GM18507 (cell line): Measurements from ENCODE around the gene ZNF280C.
A peak's percentile ranks its signal among the peaks of the same experiment; 100 is the strongest.
"Not testable (repeated sequence)": the region's sequence is repeated elsewhere in the genome, so short reads cannot be mapped to it uniquely, and the experiment has no call there.

Experiments used
- DNase-seq: peaks from one replicate; pipeline ENCODE4 v3.0.0; 2011; ENCODE audit warnings: low read depth; ENCODE audit not compliant: insufficient read length; ENCODE audit errors: extremely low spot score
- FAIRE-seq: peaks from 2 replicates; lab custom pipeline; 2011; peaks lifted over from hg19 to GRCh38; lab: Jason Lieb, UNC

ZNF280C gene

GRCh38 chrX:130268449-130269170, at the start of gene ZNF280C:
Gene ZNF280C, minus strand, starts transcription at chrX:130268899. Its CDS starts 8,450 bp downstream, at chrX:130260449.
- FAIRE-seq (peak; percentile 100), DNase-seq (peak; percentile 76)

- DNase-seq (no peak), FAIRE-seq (no peak)
Observed at GRCh38 chrX:130304587-130305368, 36.1 kb upstream of the ZNF280C start.

GRCh38 chrX:130301977-130302376, 33.3 kb upstream of the ZNF280C start:
- DNase-seq (no peak), FAIRE-seq (no peak)

GRCh38 chrX:130301405-130301804, 32.7 kb upstream of the ZNF280C start:
- FAIRE-seq = no peak
- DNase-seq = no peak

GRCh38 chrX:130300010-130300282, 31.2 kb upstream of the ZNF280C start:
- no peak for FAIRE-seq
- DNase-seq = no peak

GRCh38 chrX:130299279-130300009, 30.7 kb upstream of the ZNF280C start:
- no peak for FAIRE-seq
- no peak for DNase-seq

- FAIRE-seq = no peak
- no peak for DNase-seq
Observed at GRCh38 chrX:130296743-130297142, 28.0 kb upstream of the ZNF280C start.

- DNase-seq (no peak), FAIRE-seq (peak; percentile 12)
Observed at GRCh38 chrX:130296297-130296678, 27.6 kb upstream of the ZNF280C start.

GRCh38 chrX:130295519-130296296, 27.0 kb upstream of the ZNF280C start:
- DNase-seq (no peak), FAIRE-seq (no peak)

- FAIRE-seq (peak; percentile 51), DNase-seq (no peak)
Observed at GRCh38 chrX:130287071-130287770, 18.5 kb upstream of the ZNF280C start.

GRCh38 chrX:130285710-130286109, 17.0 kb upstream of the ZNF280C start:
- FAIRE-seq = no peak

GRCh38 chrX:130285069-130285620, 16.4 kb upstream of the ZNF280C start:
- DNase-seq (no peak), FAIRE-seq (no peak)

More at GRCh38 chrX:130285710-130286109, 17.0 kb upstream of the ZNF280C start:
- no peak for DNase-seq

GRCh38 chrX:130282151-130282550, 13.5 kb upstream of the ZNF280C start:
- no peak for FAIRE-seq
- DNase-seq = no peak

GRCh38 chrX:130280901-130281300, 12.2 kb upstream of the ZNF280C start:
- no peak for FAIRE-seq
- no peak for DNase-seq

GRCh38 chrX:130272253-130272652, 3.6 kb upstream of the ZNF280C start:
- not testable (repeated sequence) for FAIRE-seq, DNase-seq

GRCh38 chrX:130269391-130269790, 692 bp upstream of the ZNF280C start:
- peak; percentile 75 for FAIRE-seq
- DNase-seq = not testable (repeated sequence)

GRCh38 chrX:130267956-130268448, 697 bp downstream of the ZNF280C start:
- DNase-seq (no peak), FAIRE-seq (peak; percentile 26)

GRCh38 chrX:130264573-130264972, 4.1 kb downstream of the ZNF280C start:
- no peak for DNase-seq
- no peak for FAIRE-seq

GRCh38 chrX:130263016-130263415, 5.7 kb downstream of the ZNF280C start:
- DNase-seq = no peak
- FAIRE-seq = peak; percentile 76
